DMS79 treated with DMSO at 0.1 percent for 48 hours (cell line): ENCODE data around the gene SLC9A1.

Experiments
- DNase-seq: peaks from one replicate; lab custom pipeline; 2025; lab: John Stamatoyannopoulos, UW

SLC9A1 gene

GRCh38 chr1:27150641-27151040 is 4.3 kb downstream of the SLC9A1 start:
- DNase-seq, result no peak

- no peak for DNase-seq
These were observed 4.7 kb downstream of the SLC9A1 start for GRCh38 chr1:27150183-27150582.

- no peak for DNase-seq
These were observed 5.2 kb downstream of the SLC9A1 start for GRCh38 chr1:27149762-27150113.

DNA sequence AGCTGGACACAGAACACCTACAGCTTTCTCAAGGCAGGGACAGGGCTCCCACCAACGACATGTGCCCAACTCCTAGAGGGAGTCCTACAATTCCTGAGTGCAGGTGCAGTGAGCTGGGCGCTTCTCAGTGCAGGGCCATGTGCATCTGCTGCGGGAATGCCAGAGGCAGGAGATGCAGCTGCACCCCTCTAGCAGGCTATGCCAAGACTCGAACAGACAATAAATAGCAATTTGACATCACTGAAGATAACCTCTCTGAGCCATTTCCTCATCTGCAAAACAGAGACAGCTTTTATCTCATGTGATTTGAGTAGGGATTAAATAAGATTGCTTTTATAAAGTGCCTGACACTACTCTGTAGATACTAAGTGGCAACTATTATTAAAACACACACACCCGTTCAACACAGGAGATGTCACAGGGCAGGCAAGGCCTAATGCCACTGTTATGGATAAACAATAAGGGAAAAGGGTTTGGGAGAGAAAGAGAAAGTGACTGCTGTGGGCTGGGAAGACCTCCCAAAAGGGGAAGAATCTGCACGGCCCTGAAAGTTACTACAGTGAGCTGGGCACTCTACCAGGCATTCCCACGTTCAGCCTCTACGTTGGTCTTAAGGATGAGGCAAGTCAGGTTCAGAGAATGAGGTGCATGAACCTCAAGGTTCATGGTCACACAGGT is 5.7 kb downstream of the SLC9A1 start:
- DNase-seq, result no peak

- DNase-seq, result no peak
These were observed 6.3 kb downstream of the SLC9A1 start for GRCh38 chr1:27148591-27148990.

GRCh38 chr1:27147842-27148518 is 6.9 kb downstream of the SLC9A1 start:
- peak; percentile 35 for DNase-seq

DNA sequence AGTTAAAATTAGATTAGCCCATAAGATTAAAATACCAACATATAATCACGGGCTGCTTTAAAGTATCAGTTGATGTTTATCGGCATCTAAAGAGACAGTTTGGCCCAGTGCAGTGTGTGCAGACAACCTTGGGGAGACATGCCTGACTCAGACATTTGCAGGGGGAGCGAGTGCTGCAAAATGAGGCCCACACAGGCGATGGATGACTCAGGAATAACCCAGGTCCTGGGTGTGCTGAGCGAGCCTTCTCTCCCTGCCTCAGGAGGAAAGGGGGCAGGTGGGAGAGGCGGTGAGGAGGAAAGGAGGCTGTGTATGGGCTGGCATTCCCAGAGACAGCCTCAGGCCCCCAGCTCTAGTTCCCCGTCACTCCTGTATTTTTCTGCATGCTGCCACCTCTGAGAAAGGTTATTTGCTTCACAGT is 9.0 kb downstream of the SLC9A1 start:
- DNase-seq, result no peak

GRCh38 chr1:27144920-27145661 is 9.8 kb downstream of the SLC9A1 start:
- DNase-seq, result no peak

- no peak for DNase-seq
These were observed 10.7 kb downstream of the SLC9A1 start for GRCh38 chr1:27144049-27144748.

GRCh38 chr1:27143401-27143800 is 11.5 kb downstream of the SLC9A1 start:
- no peak for DNase-seq

DNA sequence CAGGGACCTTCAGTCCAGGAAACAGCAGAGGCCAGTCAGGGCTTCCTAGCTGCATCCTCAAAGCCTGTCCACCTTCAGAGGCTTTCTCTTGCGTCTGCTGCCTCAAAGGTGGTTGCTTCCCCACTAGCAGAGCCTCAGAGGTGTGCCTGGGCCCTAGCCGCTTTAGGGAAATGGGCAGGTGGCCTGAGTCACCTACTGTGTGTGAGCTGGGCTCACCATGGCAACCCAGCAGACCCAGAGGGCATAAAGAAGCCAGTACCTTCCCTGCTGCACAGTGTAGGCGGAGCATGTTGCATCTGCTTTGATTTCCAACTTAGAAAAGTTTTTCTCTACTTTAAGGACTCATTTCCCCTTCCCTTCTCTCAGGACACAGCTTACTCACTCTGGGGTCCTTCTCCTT is 12.5 kb downstream of the SLC9A1 start:
- DNase-seq, result no peak

DNA sequence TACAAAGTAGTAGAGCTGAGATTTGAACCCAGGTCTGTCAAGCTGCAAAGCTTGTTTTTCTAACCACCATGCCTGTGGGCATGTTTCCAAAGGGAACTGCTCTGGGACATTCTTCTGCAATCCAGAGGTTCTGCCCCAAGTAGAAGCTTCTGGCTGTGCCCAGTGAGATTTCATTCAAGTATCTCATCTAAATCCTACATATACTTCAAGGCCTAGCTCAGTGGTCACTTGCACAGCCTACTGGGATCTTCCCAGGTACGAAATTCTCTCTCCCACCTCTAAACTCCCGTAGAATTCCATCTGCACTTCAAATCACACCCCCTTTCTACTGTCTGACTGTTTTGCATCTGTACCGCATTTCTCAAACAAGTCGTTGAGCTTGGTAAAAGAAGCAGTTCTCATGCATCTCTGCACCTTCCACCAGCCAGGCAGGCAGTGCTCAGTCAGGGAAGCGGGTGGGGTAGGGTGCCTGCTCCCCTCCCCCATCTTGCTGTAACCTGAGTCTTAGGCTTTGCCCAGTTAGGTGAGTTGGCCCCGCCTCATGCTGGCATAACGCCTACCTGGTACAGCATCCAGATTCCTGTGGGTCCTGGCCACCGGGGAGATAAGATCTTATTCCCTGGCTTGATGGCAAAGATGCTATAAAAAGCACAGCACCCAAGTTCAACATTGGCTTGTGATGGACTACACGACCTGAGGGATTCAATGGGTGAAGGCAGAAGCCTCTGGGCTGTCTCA is 13.5 kb downstream of the SLC9A1 start:
- DNase-seq, result peak; percentile 66

GRCh38 chr1:27139980-27140379 is 14.9 kb downstream of the SLC9A1 start:
- DNase-seq, result no peak

GRCh38 chr1:27138927-27139326 is 16.0 kb downstream of the SLC9A1 start:
- no peak for DNase-seq

- no peak for DNase-seq
These were observed 16.6 kb downstream of the SLC9A1 start for GRCh38 chr1:27138368-27138767.

GRCh38 chr1:27137544-27138075 is 17.3 kb downstream of the SLC9A1 start:
- no peak for DNase-seq

GRCh38 chr1:27136998-27137542 is 17.9 kb downstream of the SLC9A1 start:
- DNase-seq, result no peak

GRCh38 chr1:27136236-27136551 is 18.7 kb downstream of the SLC9A1 start:
- no peak for DNase-seq

DNA sequence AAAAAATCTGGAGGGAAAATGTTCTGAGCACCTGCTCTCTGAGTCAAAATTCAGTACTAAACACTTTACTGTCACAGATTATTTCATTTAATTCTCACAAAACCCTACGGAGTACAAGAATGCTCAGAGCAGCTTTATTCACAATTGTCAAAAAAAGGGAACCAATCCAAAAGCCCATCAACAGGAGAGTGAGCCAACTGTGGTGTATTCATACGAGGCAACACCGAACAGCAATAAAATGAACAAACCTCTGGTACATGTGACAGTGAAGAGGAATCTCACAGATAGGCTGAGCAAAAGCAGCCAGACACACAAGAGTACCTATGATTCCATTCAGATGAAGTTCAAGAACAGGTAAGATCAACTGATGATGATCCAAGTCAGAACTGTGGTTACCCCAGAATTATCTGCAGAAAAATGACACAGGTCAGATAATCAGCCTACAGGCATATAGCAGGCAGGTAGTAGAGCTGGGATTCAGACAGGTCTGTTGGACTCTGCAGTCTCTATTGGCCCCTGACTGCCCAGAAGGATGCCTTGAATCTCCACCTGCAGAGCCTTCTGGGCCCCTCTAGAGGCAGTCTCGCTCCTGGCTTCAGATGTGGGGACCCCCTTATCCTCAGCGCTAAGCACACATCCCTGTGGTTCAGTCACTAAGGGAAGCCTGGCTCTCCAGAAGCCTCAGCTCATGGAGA is 19.2 kb downstream of the SLC9A1 start:
- DNase-seq, result no peak

DNA sequence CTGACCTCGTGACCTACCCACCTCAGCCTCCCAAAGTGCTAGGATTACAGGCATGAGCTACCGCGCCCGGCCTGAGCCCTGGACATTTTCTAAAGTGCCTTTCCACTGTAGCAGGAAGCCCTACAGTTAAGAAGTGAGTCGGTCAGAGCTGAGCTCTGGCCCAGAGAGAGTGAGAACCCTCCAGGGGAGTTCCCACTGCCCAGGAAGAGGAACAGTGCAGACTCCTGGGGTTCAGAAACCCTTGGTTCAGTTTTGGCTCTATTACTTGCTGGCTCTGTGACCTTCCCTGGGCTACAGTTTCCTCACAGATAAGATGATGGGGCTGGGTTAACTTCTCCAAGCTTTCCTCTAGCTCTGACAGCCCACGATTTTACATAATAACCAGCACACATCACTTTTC is 20.9 kb downstream of the SLC9A1 start:
- no peak for DNase-seq

- no peak for DNase-seq
These were observed 21.8 kb downstream of the SLC9A1 start for GRCh38 chr1:27133158-27133557.
